Astrocyte (in vitro differentiated cells and primary cell): Measurements from ENCODE around the gene PLEKHN1. TPM values are rescaled to one million over a fixed set of nuclear protein-coding genes. Genes with fewer than 3 reads are reported as not detected.
"Not testable (repeated sequence)": the region's sequence is repeated elsewhere in the genome, so short reads cannot be mapped to it uniquely, and the experiment has no call there.

Source experiments
- DNase-seq: peaks from one replicate; pipeline ENCODE4 v3.0.0-alpha.2; 2010; ENCODE audit warnings: low read depth
- FAIRE-seq: peaks from 2 replicates; lab custom pipeline; 2011; peaks lifted over from hg19 to GRCh38; lab: Jason Lieb, UNC
- H2AFZ ChIP-seq: 2 replicates; pipeline ENCODE4 v1.6.0; 2012; ENCODE audit warnings: low read depth, low read length, inconsistent platforms
- H3K27ac ChIP-seq: 2 replicates; pipeline ENCODE4 v1.5.1; 2011; ENCODE audit warnings: low read depth, low read length, inconsistent platforms
- H3K27me3 ChIP-seq: 2 replicates; pipeline ENCODE4 v1.6.0; 2011; ENCODE audit warnings: low read length, inconsistent platforms; ENCODE audit not compliant: insufficient read depth
- H3K36me3 ChIP-seq: 2 replicates; pipeline ENCODE4 v1.5.1; 2011; ENCODE audit warnings: low read length, inconsistent platforms; ENCODE audit not compliant: insufficient read depth
- H3K4me1 ChIP-seq: 2 replicates; pipeline ENCODE4 v1.5.1; 2011; ENCODE audit warnings: low read length, inconsistent platforms; ENCODE audit not compliant: insufficient read depth
- H3K4me2 ChIP-seq: 2 replicates; pipeline ENCODE4 v1.6.0; 2012; ENCODE audit warnings: low read length, inconsistent platforms
- H3K4me3 ChIP-seq: 2 replicates; pipeline ENCODE4 v1.5.1; 2011; ENCODE audit warnings: low read depth, mild to moderate bottlenecking, low read length, inconsistent platforms; ENCODE audit not compliant: insufficient read depth
- H3K79me2 ChIP-seq: 2 replicates; pipeline ENCODE4 v1.6.0; 2012; ENCODE audit warnings: mild to moderate bottlenecking, low read length, inconsistent platforms; ENCODE audit not compliant: insufficient read depth
- H3K9ac ChIP-seq: 2 replicates; pipeline ENCODE4 v1.6.0; 2012; ENCODE audit warnings: mild to moderate bottlenecking, low read length, inconsistent platforms
- H3K9me3 ChIP-seq: 2 replicates; pipeline ENCODE4 v1.5.1; 2012; ENCODE audit warnings: low read depth, mild to moderate bottlenecking, low read length, inconsistent platforms; ENCODE audit not compliant: insufficient read depth
- H4K20me1 ChIP-seq: 2 replicates; pipeline ENCODE4 v1.6.0; 2012; ENCODE audit warnings: low read length, inconsistent platforms; ENCODE audit not compliant: insufficient read depth
- H3K27ac Mint-ChIP-seq: one replicate; pipeline ENCODE4 v1.8.0; 2021; ENCODE audit warnings: mild to moderate bottlenecking, mixed read lengths; ENCODE audit not compliant: unreplicated experiment
- H3K27me3 Mint-ChIP-seq: one replicate; pipeline ENCODE4 v1.8.0; 2021; ENCODE audit warnings: low read depth, mixed read lengths; ENCODE audit not compliant: unreplicated experiment
- H3K36me3 Mint-ChIP-seq: one replicate; pipeline ENCODE4 v1.8.0; 2021; ENCODE audit warnings: low read depth, mixed read lengths; ENCODE audit not compliant: unreplicated experiment
- H3K4me1 Mint-ChIP-seq: one replicate; pipeline ENCODE4 v1.8.0; 2021; ENCODE audit warnings: low read depth, mixed read lengths; ENCODE audit not compliant: unreplicated experiment
- H3K4me3 Mint-ChIP-seq: one replicate; pipeline ENCODE4 v1.8.0; 2021; ENCODE audit warnings: mild to moderate bottlenecking, moderate library complexity, mixed read lengths; ENCODE audit not compliant: unreplicated experiment
- H3K9me3 Mint-ChIP-seq: one replicate; pipeline ENCODE4 v1.8.0; 2021; ENCODE audit warnings: mild to moderate bottlenecking, mixed read lengths; ENCODE audit not compliant: unreplicated experiment
- EZH2 ChIP-seq: IDR thresholded peaks from 2 replicates; pipeline ENCODE4 v1.6.1; 2012; ENCODE audit warnings: mild to moderate bottlenecking, low read length, inconsistent platforms; ENCODE audit not compliant: insufficient read depth
- total RNA-seq: library from RNA; stranded (reverse); gene quantifications from 2 replicates; pipeline ENCODE4 v1.2.1, GENCODE V29; 2021
- TF ChIP-seq, protein P1 (sequence below): IDR thresholded peaks from 2 replicates; pipeline ENCODE4 v1.5.1; 2011; ENCODE audit warnings: low read depth, mild to moderate bottlenecking, inconsistent platforms, low read length, moderate library complexity; ENCODE audit not compliant: insufficient read depth

PLEKHN1 gene
- total RNA-seq, 1 donor from 2014 or later, result 2.4 TPM

DNA sequence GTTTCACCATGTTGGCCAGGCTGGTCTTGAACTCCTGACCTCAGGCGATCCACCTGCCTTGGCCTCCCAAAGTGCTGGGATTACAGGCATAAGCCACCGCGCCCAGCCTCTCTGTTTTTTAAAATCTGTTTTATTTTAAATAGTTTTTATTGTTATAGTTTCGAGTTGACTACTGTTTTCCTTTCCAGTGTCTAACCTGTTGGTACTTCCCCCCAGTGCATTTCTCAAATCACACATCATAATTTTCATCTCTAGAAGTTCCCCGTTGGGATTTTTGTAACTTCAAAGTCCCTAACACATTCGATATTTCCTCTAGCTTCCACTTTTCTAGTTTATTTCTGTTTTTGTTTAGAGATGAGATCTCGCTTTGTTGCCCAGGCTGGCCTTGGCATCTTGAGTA lies 26.1 kb downstream of the PLEKHN1 start:
- H3K36me3 Mint-ChIP-seq, result peaks cover 19% of the 10 kb centered on the region
- Histone ChIP-seq H3K27me3 (peaks cover 4% of the 10 kb centered on the region), H3K79me2 (no peaks in the 10 kb centered on the region), H3K9ac (no peak overlapping the region), H3K9me3 (peaks cover 4% of the 10 kb centered on the region), H3K27ac (no peak overlapping the region), H3K36me3 (no peaks in the 10 kb centered on the region), H3K4me2 (no peak overlapping the region), H4K20me1 (peaks cover 7% of the 10 kb centered on the region), H3K4me1 (no peaks in the 10 kb centered on the region), H2AFZ (no peak overlapping the region), H3K4me3 (no peak overlapping the region)
- H3K27ac Mint-ChIP-seq, result no peak overlapping the region
- peaks cover 8% of the 10 kb centered on the region for H3K4me1 Mint-ChIP-seq
- H3K4me3 Mint-ChIP-seq, result no peak overlapping the region
- no peak for DNase-seq
- TF ChIP-seq EZH2, result no peak
- TF ChIP-seq, protein P1, sequence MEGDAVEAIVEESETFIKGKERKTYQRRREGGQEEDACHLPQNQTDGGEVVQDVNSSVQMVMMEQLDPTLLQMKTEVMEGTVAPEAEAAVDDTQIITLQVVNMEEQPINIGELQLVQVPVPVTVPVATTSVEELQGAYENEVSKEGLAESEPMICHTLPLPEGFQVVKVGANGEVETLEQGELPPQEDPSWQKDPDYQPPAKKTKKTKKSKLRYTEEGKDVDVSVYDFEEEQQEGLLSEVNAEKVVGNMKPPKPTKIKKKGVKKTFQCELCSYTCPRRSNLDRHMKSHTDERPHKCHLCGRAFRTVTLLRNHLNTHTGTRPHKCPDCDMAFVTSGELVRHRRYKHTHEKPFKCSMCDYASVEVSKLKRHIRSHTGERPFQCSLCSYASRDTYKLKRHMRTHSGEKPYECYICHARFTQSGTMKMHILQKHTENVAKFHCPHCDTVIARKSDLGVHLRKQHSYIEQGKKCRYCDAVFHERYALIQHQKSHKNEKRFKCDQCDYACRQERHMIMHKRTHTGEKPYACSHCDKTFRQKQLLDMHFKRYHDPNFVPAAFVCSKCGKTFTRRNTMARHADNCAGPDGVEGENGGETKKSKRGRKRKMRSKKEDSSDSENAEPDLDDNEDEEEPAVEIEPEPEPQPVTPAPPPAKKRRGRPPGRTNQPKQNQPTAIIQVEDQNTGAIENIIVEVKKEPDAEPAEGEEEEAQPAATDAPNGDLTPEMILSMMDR, result no peak
- peaks cover 24% of the 10 kb centered on the region for H3K9me3 Mint-ChIP-seq
- FAIRE-seq, result no peak
- peaks cover 38% of the 10 kb centered on the region for H3K27me3 Mint-ChIP-seq

DNA sequence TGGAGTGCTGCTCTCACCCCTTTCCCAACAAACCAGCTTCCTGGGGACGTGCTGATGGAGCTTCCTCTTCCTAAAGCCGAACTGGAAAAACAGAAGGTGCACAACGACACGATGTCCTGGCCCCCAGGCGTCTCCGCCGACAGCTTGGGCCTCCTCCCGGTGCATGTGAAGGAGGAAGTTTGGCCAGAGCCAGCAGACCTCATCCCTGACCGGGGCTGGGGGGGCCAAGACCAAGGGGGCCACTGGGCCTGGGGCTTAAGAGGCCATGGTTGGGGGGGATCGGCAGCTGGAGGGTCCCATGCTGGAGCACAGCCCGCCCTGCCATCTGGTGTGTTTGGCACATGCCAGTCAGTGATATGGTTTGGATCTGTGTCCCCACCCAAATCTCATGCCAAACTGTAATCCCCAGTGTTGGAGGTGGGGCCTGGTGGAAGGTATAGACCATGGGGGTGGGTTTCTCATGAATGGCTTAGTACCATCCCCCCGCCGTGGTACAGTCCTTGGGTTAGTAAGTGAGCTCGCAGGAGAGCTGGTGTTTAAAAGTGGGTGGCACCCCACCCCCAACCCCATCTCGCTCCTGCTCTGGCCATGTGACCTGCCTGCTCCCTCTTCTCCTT lies 27.2 kb downstream of the PLEKHN1 start:
- Histone ChIP-seq H3K27ac (no peak overlapping the region), H3K36me3 (no peaks in the 10 kb centered on the region), H3K9ac (no peak overlapping the region), H3K4me1 (no peaks in the 10 kb centered on the region), H3K4me3 (no peak overlapping the region), H3K4me2 (no peak overlapping the region), H3K9me3 (peaks cover 4% of the 10 kb centered on the region), H2AFZ (no peak overlapping the region), H3K27me3 (peaks cover 4% of the 10 kb centered on the region), H3K79me2 (no peaks in the 10 kb centered on the region), H4K20me1 (peaks cover 13% of the 10 kb centered on the region)
- Mint-ChIP-seq H3K27me3 (peaks cover 31% of the 10 kb centered on the region), H3K9me3 (peaks cover 20% of the 10 kb centered on the region), H3K4me1 (peaks cover 9% of the 10 kb centered on the region), H3K4me3 (no peak overlapping the region), H3K36me3 (peaks cover 19% of the 10 kb centered on the region), H3K27ac (no peak overlapping the region)
- FAIRE-seq, result no peak
- TF ChIP-seq, protein P1, result no peak
- TF ChIP-seq EZH2, result no peak
- DNase-seq, result no peak

DNA sequence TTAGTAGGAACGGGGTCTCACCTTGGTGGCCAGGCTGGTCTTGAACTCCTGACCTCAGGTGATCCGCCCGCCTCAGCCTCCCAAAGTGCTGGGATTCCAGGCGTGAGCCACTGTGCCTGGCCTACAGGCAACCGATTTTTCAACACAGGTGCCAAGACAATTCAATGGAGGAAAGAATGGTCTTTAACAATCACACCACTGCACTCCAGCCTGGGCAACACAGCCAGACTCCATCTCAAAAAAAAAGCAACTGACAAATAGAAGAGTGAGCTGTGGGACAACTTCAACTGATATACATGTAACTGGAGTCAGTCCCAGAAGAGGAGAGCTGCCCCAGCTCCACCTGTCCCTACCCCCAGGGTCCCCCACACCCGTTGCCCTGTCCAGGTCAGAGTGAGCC lies 28.3 kb downstream of the PLEKHN1 start:
- not testable (repeated sequence) for H2AFZ ChIP-seq, H3K4me3 ChIP-seq, H3K79me2 ChIP-seq, H3K4me1 ChIP-seq, H3K9me3 ChIP-seq, H3K27ac ChIP-seq, H3K27me3 ChIP-seq, DNase-seq, H3K36me3 ChIP-seq, H3K4me1 Mint-ChIP-seq, H3K9ac ChIP-seq, FAIRE-seq, H3K4me2 ChIP-seq, H3K4me3 Mint-ChIP-seq
- Mint-ChIP-seq H3K27ac (peak overlapping the region; percentile 72), H3K36me3 (peaks cover 19% of the 10 kb centered on the region), H3K9me3 (peaks cover 15% of the 10 kb centered on the region), H3K27me3 (peaks cover 21% of the 10 kb centered on the region)
- peaks cover 13% of the 10 kb centered on the region for H4K20me1 ChIP-seq
